Prostate gland (tissue), 2 donors: ENCODE measurements around the gene WWTR1. TPM values are rescaled to one million over a fixed set of nuclear protein-coding genes. Genes with fewer than 3 reads are reported as not detected.

Experiments used
- DNase-seq: peaks from one replicate; pipeline ENCODE4 v3.0.0-alpha.2; 2019; ENCODE audit warnings: low spot score
- H3K27ac ChIP-seq, 2 donors: fragments of 200-600 bp; sonication (generic); 2 replicates each; pipeline ENCODE4 v1.5.1; 2017 to 2019
- H3K27me3 ChIP-seq: fragments of 200-600 bp; sonication (generic); replicated peaks from 2 replicates; pipeline ENCODE4 v1.5.1; 2019; ENCODE audit not compliant: insufficient read depth
- H3K36me3 ChIP-seq, 2 donors: fragments of 200-600 bp; sonication (generic); 1 replicate in 1 of 2; 2 replicates in 1 of 2; pipeline versions ENCODE4 v1.5.1 to v1.8.1; 2017 to 2019
- H3K4me1 ChIP-seq: fragments of 200-600 bp; sonication (generic); replicated peaks from 2 replicates; pipeline ENCODE4 v1.5.1; 2019
- H3K4me3 ChIP-seq, 2 donors: fragments of 200-600 bp; sonication (generic); 2 replicates each; pipeline ENCODE4 v1.5.1; 2017 to 2019
- H3K9me3 ChIP-seq: fragments of 200-600 bp; sonication (generic); 2 replicates; pipeline ENCODE4 v1.5.1; 2017
- POLR2A ChIP-seq: fragments of 450-650 bp; IDR thresholded peaks from one replicate; pipeline ENCODE4 v1.6.1; 2016; ENCODE audit warnings: antibody characterized with exemption, mild to moderate bottlenecking
- POLR2AphosphoS5 ChIP-seq: sonication (generic); formaldehyde crosslinking; IDR thresholded peaks from one replicate; pipeline ENCODE4 v1.6.1; 2017; ENCODE audit warnings: antibody characterized with exemption
- WGBS: methylation state at CpG from one replicate; pipeline ENCODE4 v1.1.5; 2018; 5-methylcytosine and 5-hydroxymethylcytosine counted together
- intact Hi-C: fragments of 100-400 bp; cut with DNase I; formaldehyde crosslinking; loops from one replicate; pipeline ENCODE4 v1.14.2; 2022
- total RNA-seq, 2 donors: library from RNA; depleted of rRNA; stranded (reverse); fragments of >200 nt; gene quantifications; one replicate each; pipeline ENCODE4 v1.1.0, GENCODE V29; 2016
- TF ChIP-seq, protein P1 (sequence below), 4 experiments: fragments of 200-600 bp in 2 of 4; fragments of 450-650 bp in 2 of 4; sonication (generic) in 2 of 4; IDR thresholded peaks; 1 replicate in 3 of 4; 2 replicates in 1 of 4; pipeline ENCODE4 v1.5.1; 2016 to 2019; ENCODE audit warnings: antibody characterized with exemption in 4 of 4, mild to moderate bottlenecking in 2 of 4, moderate library complexity in 2 of 4

Gene WWTR1
- total RNA-seq, 2 donors from 2014 or later = 47.5 to 79.4 TPM

DNA sequence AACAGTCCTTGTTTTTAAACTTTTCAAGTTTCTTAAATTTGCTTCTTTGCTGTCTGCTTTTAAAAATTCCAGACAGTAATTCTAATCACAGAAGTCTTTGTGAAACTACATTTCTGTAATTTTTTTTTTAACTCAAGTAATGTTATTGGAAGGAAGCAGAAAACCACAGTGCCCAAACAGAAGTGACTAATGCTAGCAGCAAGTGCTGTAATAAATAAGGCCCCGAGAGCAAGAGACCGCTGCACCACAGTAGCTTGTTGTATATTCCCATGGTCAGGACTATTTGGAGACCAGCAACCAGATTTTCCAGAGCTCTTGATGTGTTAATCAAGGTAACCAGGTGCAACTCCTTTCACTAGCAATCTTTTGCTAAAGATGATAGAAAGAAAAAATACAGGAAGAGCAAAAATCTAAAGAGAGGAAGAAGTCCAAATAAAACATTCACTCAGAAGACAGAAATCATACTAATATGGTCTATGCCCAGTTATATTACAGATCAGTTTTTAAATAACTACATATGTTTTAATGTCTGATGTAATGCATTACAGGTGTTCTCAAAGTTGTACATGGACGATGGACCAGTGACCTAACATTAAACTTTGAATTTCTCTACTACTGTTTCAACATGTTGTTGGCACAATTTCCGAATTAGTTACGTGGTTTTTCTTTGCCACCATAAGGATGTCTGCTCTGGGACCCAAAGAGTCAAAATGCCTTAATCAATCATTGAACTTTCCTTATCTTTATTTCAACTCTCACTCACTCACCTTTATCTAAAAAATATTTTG lies 36.4 kb downstream of the WWTR1 start:
- H3K27ac ChIP-seq = no peak overlapping the region
- no peaks in the 10 kb centered on the region for H3K4me1 ChIP-seq

DNA sequence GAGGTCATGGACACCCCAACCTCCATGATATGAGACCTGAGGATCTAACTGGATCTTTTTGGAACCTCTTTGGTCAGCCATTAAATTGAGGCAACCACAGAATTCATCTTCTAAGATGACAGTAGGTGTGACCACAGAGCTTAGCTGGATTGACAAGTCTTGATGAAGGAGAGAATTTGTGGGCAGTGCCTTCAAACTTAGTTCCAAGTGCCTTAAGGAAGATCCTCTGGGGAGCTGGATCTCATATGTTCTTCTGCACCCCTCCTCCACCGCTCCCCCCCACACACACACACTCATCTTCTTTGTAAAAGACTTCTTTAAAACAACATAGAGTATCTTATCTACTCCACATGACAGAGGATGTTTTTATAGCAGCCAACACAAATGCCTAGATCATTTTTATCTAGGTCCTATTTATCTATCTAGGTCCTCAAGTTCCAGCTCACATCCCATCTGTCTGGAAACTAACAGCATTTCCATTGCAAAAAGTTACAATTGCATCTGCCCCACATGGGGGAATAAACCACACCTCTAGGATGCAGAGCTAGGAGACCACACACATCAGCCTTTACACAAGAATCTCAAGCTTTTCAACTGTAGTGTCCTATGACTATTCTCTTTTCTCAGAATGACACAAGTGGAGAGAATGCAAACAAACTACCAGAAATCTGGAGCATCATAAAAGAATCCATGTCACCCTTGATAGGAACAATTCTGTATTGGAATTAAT lies 37.4 kb downstream of the WWTR1 start:
- TF ChIP-seq POLR2AphosphoS5 = no peak
- TF ChIP-seq POLR2A = no peak
- Histone ChIP-seq H3K27ac (no peak overlapping the region), H3K27me3 (no peaks in the 10 kb centered on the region), H3K4me1 (no peaks in the 10 kb centered on the region), H3K9me3 (no peaks in the 10 kb centered on the region), H3K4me3 (no peak overlapping the region), H3K36me3 (no peaks in the 10 kb centered on the region)
- DNase-seq = no peak
- WGBS = 67% methylated on average over 1 of the region's 1 CpG
- intact Hi-C loops = no loop called here

More for the DNA sequence above, 36.4 kb downstream of the WWTR1 start:
- DNase-seq = no peak
- Histone ChIP-seq H3K36me3 (no peaks in the 10 kb centered on the region), H3K27me3 (no peaks in the 10 kb centered on the region), H3K9me3 (no peaks in the 10 kb centered on the region), H3K4me3 (no peak overlapping the region)
- TF ChIP-seq POLR2A = no peak
- TF ChIP-seq, protein P1, sequence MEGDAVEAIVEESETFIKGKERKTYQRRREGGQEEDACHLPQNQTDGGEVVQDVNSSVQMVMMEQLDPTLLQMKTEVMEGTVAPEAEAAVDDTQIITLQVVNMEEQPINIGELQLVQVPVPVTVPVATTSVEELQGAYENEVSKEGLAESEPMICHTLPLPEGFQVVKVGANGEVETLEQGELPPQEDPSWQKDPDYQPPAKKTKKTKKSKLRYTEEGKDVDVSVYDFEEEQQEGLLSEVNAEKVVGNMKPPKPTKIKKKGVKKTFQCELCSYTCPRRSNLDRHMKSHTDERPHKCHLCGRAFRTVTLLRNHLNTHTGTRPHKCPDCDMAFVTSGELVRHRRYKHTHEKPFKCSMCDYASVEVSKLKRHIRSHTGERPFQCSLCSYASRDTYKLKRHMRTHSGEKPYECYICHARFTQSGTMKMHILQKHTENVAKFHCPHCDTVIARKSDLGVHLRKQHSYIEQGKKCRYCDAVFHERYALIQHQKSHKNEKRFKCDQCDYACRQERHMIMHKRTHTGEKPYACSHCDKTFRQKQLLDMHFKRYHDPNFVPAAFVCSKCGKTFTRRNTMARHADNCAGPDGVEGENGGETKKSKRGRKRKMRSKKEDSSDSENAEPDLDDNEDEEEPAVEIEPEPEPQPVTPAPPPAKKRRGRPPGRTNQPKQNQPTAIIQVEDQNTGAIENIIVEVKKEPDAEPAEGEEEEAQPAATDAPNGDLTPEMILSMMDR (IDR thresholded peaks at IDR 0.05) = no peak
- TF ChIP-seq POLR2AphosphoS5 = no peak
- intact Hi-C loops = no loop called here
- WGBS = 66% methylated on average over 5 of the region's 5 CpGs

DNA sequence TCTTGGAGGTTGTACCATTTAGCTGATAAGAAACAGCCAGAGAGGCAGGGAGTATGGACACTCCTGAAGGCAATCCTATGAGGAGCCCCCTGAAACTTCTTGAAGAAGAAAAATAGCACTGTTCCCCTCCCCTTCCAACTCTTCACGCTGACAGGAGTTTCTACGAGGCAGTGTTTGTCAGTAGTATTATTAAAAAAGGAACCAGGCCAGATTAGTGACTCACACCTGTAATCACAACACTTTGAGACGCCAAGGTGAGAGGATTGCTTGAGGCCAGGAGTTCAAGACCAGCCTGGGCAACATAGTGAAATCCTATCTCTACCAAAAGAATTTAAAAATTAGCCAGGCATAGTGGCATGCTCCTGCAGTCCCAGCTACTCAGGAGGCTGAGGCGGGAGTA lies 38.7 kb downstream of the WWTR1 start:
- H3K27me3 ChIP-seq = no peaks in the 10 kb centered on the region
- no peaks in the 10 kb centered on the region for H3K36me3 ChIP-seq
- no peaks in the 10 kb centered on the region for H3K9me3 ChIP-seq
- H3K4me1 ChIP-seq = no peaks in the 10 kb centered on the region
- H3K27ac ChIP-seq = no peak overlapping the region
- 39% methylated on average over 4 of the region's 4 CpGs for WGBS
- no peak overlapping the region for H3K4me3 ChIP-seq
- intact Hi-C loops = no loop called here
- no peak for DNase-seq
- TF ChIP-seq, protein P1 (IDR thresholded peaks at IDR 0.05) = no peak
- TF ChIP-seq POLR2A (no peak), POLR2AphosphoS5 (no peak)

GRCh38 chr3:149618151-149619123 lies 39.4 kb downstream of the WWTR1 start:
- Histone ChIP-seq H3K27ac (no peak overlapping the region), H3K36me3 (no peaks in the 10 kb centered on the region), H3K4me3 (no peak overlapping the region), H3K4me1 (no peaks in the 10 kb centered on the region), H3K27me3 (no peaks in the 10 kb centered on the region), H3K9me3 (no peaks in the 10 kb centered on the region)
- WGBS = 42% methylated on average over 15 of the region's 15 CpGs
- TF ChIP-seq POLR2AphosphoS5 (peak; percentile 27), POLR2A (no peak)
- intact Hi-C loops = no loop called here
- DNase-seq = peak; percentile 8

GRCh38 chr3:149615731-149616221 lies 42.0 kb downstream of the WWTR1 start:
- H3K27ac ChIP-seq = peak overlapping the region in 1 of 2 donors; percentile 21
- 65% methylated on average over 6 of the region's 6 CpGs for WGBS
- no peaks in the 10 kb centered on the region for H3K9me3 ChIP-seq
- H3K4me3 ChIP-seq = no peak overlapping the region
- H3K27me3 ChIP-seq = no peaks in the 10 kb centered on the region
- no peaks in the 10 kb centered on the region for H3K36me3 ChIP-seq
- no peaks in the 10 kb centered on the region for H3K4me1 ChIP-seq
- TF ChIP-seq, protein P1 (IDR thresholded peaks at IDR 0.05) = no peak
- TF ChIP-seq POLR2A (no peak), POLR2AphosphoS5 (no peak)
- intact Hi-C loops = no loop called here
- DNase-seq = no peak
